HG02970 (cell line): ENCODE measurements around the gene LCA5L.
A peak's percentile ranks its signal among the peaks of the same experiment; 100 is the strongest.

ENCODE experiments used
- ATAC-seq: cut with Tn5 transposase; IDR thresholded peaks from one replicate; pipeline ENCODE4 v1.9.1; 2021; ENCODE audit warnings: mild to moderate bottlenecking, moderate library complexity, moderate number of reproducible peaks; ENCODE audit not compliant: unreplicated experiment, low FRiP score

The LCA5L gene

GRCh38 chr21:39445321-39446269 lies at the start of gene LCA5L:
Gene LCA5L, minus strand, starts transcription at chr21:39445778. Its CDS starts 17,285 bp downstream, at chr21:39428493.
- peak; percentile 93 for ATAC-seq

GRCh38 chr21:39489380-39489924 lies 43.9 kb upstream of the LCA5L start:
- ATAC-seq = no peak

GRCh38 chr21:39484711-39485276 lies 39.2 kb upstream of the LCA5L start:
- no peak for ATAC-seq

GRCh38 chr21:39483917-39484316 lies 38.3 kb upstream of the LCA5L start:
- ATAC-seq = no peak

GRCh38 chr21:39481886-39482285 lies 36.3 kb upstream of the LCA5L start:
- ATAC-seq = no peak

- no peak for ATAC-seq
Measured at GRCh38 chr21:39480271-39480670, 34.7 kb upstream of the LCA5L start.

GRCh38 chr21:39479814-39480182 lies 34.2 kb upstream of the LCA5L start:
- ATAC-seq = no peak

GRCh38 chr21:39479164-39479813 lies 33.7 kb upstream of the LCA5L start:
- ATAC-seq = no peak

GRCh38 chr21:39474611-39475010 lies 29.0 kb upstream of the LCA5L start:
- no peak for ATAC-seq

- ATAC-seq = no peak
Measured at GRCh38 chr21:39472786-39473185, 27.2 kb upstream of the LCA5L start.

GRCh38 chr21:39471598-39471997 lies 26.0 kb upstream of the LCA5L start:
- no peak for ATAC-seq

GRCh38 chr21:39468559-39468958 lies 23.0 kb upstream of the LCA5L start:
- ATAC-seq = no peak

- no peak for ATAC-seq
Measured at GRCh38 chr21:39467746-39468145, 22.2 kb upstream of the LCA5L start.

- no peak for ATAC-seq
Measured at GRCh38 chr21:39466584-39466983, 21.0 kb upstream of the LCA5L start.

- no peak for ATAC-seq
Measured at GRCh38 chr21:39463308-39463707, 17.7 kb upstream of the LCA5L start.

GRCh38 chr21:39461419-39461818 lies 15.8 kb upstream of the LCA5L start:
- ATAC-seq = peak; percentile 64

- no peak for ATAC-seq
Measured at GRCh38 chr21:39456665-39457064, 11.1 kb upstream of the LCA5L start.

- no peak for ATAC-seq
Measured at GRCh38 chr21:39454949-39455668, 9.5 kb upstream of the LCA5L start.

GRCh38 chr21:39453571-39454179 lies 8.1 kb upstream of the LCA5L start:
- no peak for ATAC-seq

- ATAC-seq = no peak
Measured at GRCh38 chr21:39452970-39453342, 7.4 kb upstream of the LCA5L start.
